ENCODE measurements around the gene POU2AF2. TPM values are rescaled to one million over a fixed set of nuclear protein-coding genes. Genes with fewer than 3 reads are reported as not detected.

The POU2AF2 gene
- total RNA-seq (2022) (0.35 TPM in 1 of 2 replicates, not detected in the other), Bru-seq, nascent RNA (not detected), BruChase-seq, experiment 1, labeled RNA remaining after a 6-hour chase (not detected), BruChase-seq, experiment 2, labeled RNA remaining after a 2-hour chase (not detected)
- long read RNA-seq, partial matches to known transcripts, result 1 of 1 reads
- long read RNA-seq, other reads (novel, unspliced or antisense), result 0 of 1 reads

- Mint-ChIP-seq H3K36me3 (ENCODE audit: insufficient read depth, unreplicated experiment) (no peaks in the 10 kb centered on the region), H3K4me1 (ENCODE audit: low read depth, unreplicated experiment) (no peaks in the 10 kb centered on the region), H3K27me3 (ENCODE audit: unreplicated experiment) (peaks cover 57% of the 10 kb centered on the region), H3K4me3 (ENCODE audit: low read depth, unreplicated experiment) (no peak within 1 kb of the TSS), H3K9me3 (ENCODE audit: low read depth, unreplicated experiment) (peaks cover 2% of the 10 kb centered on the region), H3K27ac (ENCODE audit: unreplicated experiment) (no peak within 1 kb of the TSS)
- DNase-seq, result no peak
- intact Hi-C loops (cut with micrococcal nuclease; ENCODE audit: unreplicated experiment), result no loop called here
- CTCF ChIA-PET, result no interaction called here
- BruUV-seq (replicated peaks), result no TSS peak
- no peak for TF ChIP-seq CTCF (IDR thresholded peaks at IDR 0.05; ENCODE audit: unreplicated experiment)
These were observed at the start of gene POU2AF2 for GRCh38 chr11:111245425-111245824. POU2AF2 (plus strand) TSS chr11:111245725; CDS start chr11:111245854, 129 bp downstream.

- Mint-ChIP-seq H3K27ac (ENCODE audit: unreplicated experiment) (no peak overlapping the region), H3K27me3 (ENCODE audit: unreplicated experiment) (peaks cover 39% of the 10 kb centered on the region), H3K4me3 (ENCODE audit: low read depth, unreplicated experiment) (no peak overlapping the region), H3K36me3 (ENCODE audit: insufficient read depth, unreplicated experiment) (no peaks in the 10 kb centered on the region), H3K4me1 (ENCODE audit: low read depth, unreplicated experiment) (no peaks in the 10 kb centered on the region), H3K9me3 (ENCODE audit: low read depth, unreplicated experiment) (no peaks in the 10 kb centered on the region)
- no TSS peak for BruUV-seq (replicated peaks)
- DNase-seq, result no peak
- intact Hi-C loops (cut with micrococcal nuclease; ENCODE audit: unreplicated experiment), result no loop called here
- no peak for TF ChIP-seq CTCF (IDR thresholded peaks at IDR 0.05; ENCODE audit: unreplicated experiment)
- CTCF ChIA-PET, result no interaction called here
These were observed 45.5 kb upstream of the POU2AF2 start for GRCh38 chr11:111200010-111200534.

- intact Hi-C loops (cut with micrococcal nuclease; ENCODE audit: unreplicated experiment), result no loop called here
- H3K36me3 Mint-ChIP-seq (ENCODE audit: insufficient read depth, unreplicated experiment), result no peaks in the 10 kb centered on the region
- H3K9me3 Mint-ChIP-seq (ENCODE audit: low read depth, unreplicated experiment), result no peaks in the 10 kb centered on the region
- peaks cover 10% of the 10 kb centered on the region for H3K27me3 Mint-ChIP-seq (ENCODE audit: unreplicated experiment)
- no peak overlapping the region for H3K27ac Mint-ChIP-seq (ENCODE audit: unreplicated experiment)
- no TSS peak for BruUV-seq (replicated peaks)
- DNase-seq, result no peak
- TF ChIP-seq CTCF (IDR thresholded peaks at IDR 0.05; ENCODE audit: unreplicated experiment), result no peak
- CTCF ChIA-PET, result interaction anchor here (0.6 kb wide), 1 partner anchor 422 kb away, joined by 3 read pairs; no protein-coding TSS in a partner anchor
- H3K4me3 Mint-ChIP-seq (ENCODE audit: low read depth, unreplicated experiment), result no peak overlapping the region
- peaks cover 10% of the 10 kb centered on the region for H3K4me1 Mint-ChIP-seq (ENCODE audit: low read depth, unreplicated experiment)
These were observed 41.3 kb upstream of the POU2AF2 start for GRCh38 chr11:111204211-111204610.

GRCh38 chr11:111205632-111206385, 39.7 kb upstream of the POU2AF2 start:
- no peaks in the 10 kb centered on the region for H3K27me3 Mint-ChIP-seq (ENCODE audit: unreplicated experiment)
- BruUV-seq (replicated peaks), result no TSS peak
- intact Hi-C loops (cut with micrococcal nuclease; ENCODE audit: unreplicated experiment), result no loop called here
- TF ChIP-seq CTCF (IDR thresholded peaks at IDR 0.05; ENCODE audit: unreplicated experiment), result no peak
- no peak overlapping the region for H3K27ac Mint-ChIP-seq (ENCODE audit: unreplicated experiment)
- H3K4me1 Mint-ChIP-seq (ENCODE audit: low read depth, unreplicated experiment), result peaks cover 10% of the 10 kb centered on the region
- H3K36me3 Mint-ChIP-seq (ENCODE audit: insufficient read depth, unreplicated experiment), result no peaks in the 10 kb centered on the region
- H3K9me3 Mint-ChIP-seq (ENCODE audit: low read depth, unreplicated experiment), result no peaks in the 10 kb centered on the region
- no peak overlapping the region for H3K4me3 Mint-ChIP-seq (ENCODE audit: low read depth, unreplicated experiment)
- no peak for DNase-seq
- CTCF ChIA-PET, result no interaction called here

All from Calu3 (cell line).